ENCODE results near the gene MRPS25.

MRPS25 gene

GRCh38 chr3:15081960-15082664, 17.0 kb upstream of the MRPS25 start:
- DNase-seq (ENCODE audit: low read depth): no peak

- no peak for DNase-seq (ENCODE audit: low read depth)
These were observed 14.0 kb upstream of the MRPS25 start for GRCh38 chr3:15079091-15079490.

GRCh38 chr3:15074500-15074899, 9.4 kb upstream of the MRPS25 start:
- DNase-seq (ENCODE audit: low read depth): no peak

- DNase-seq (ENCODE audit: low read depth): no peak
These were observed 6.6 kb upstream of the MRPS25 start for GRCh38 chr3:15071699-15072098.

- DNase-seq (ENCODE audit: low read depth): no peak
These were observed 4.3 kb upstream of the MRPS25 start for GRCh38 chr3:15069441-15069840.

GRCh38 chr3:15066467-15066866, 1.4 kb upstream of the MRPS25 start:
- DNase-seq (ENCODE audit: low read depth): no peak

GRCh38 chr3:15065550-15066007, 464 bp upstream of the MRPS25 start:
- DNase-seq (ENCODE audit: low read depth): no peak

GRCh38 chr3:15064299-15064834, 748 bp downstream of the MRPS25 start:
- no peak for DNase-seq (ENCODE audit: low read depth)

- DNase-seq (ENCODE audit: low read depth): no peak
These were observed 1.3 kb downstream of the MRPS25 start for GRCh38 chr3:15063656-15064286.

- DNase-seq (ENCODE audit: low read depth): no peak
These were observed 1.9 kb downstream of the MRPS25 start for GRCh38 chr3:15063238-15063637.

- no peak for DNase-seq (ENCODE audit: low read depth)
These were observed 5.1 kb downstream of the MRPS25 start for GRCh38 chr3:15060029-15060428.

GRCh38 chr3:15056676-15057404, 8.3 kb downstream of the MRPS25 start:
- DNase-seq (ENCODE audit: low read depth): no peak

- DNase-seq (ENCODE audit: low read depth): no peak
These were observed 10.0 kb downstream of the MRPS25 start for GRCh38 chr3:15055019-15055557.

- no peak for DNase-seq (ENCODE audit: low read depth)
These were observed 11.6 kb downstream of the MRPS25 start for GRCh38 chr3:15053541-15053940.

GRCh38 chr3:15052335-15053242, 12.5 kb downstream of the MRPS25 start:
- DNase-seq (ENCODE audit: low read depth): no peak

- peak; percentile 14 for DNase-seq (ENCODE audit: low read depth)
These were observed 13.6 kb downstream of the MRPS25 start for GRCh38 chr3:15051531-15051930.

- DNase-seq (ENCODE audit: low read depth): no peak
These were observed 14.6 kb downstream of the MRPS25 start for GRCh38 chr3:15050405-15051092.

- DNase-seq (ENCODE audit: low read depth): no peak
These were observed 15.5 kb downstream of the MRPS25 start for GRCh38 chr3:15049584-15049983.

GRCh38 chr3:15045667-15046066, 19.4 kb downstream of the MRPS25 start:
- no peak for DNase-seq (ENCODE audit: low read depth)

- no peak for DNase-seq (ENCODE audit: low read depth)
These were observed 20.8 kb downstream of the MRPS25 start for GRCh38 chr3:15044326-15044725.

All from HS-27A (cell line).